Measurements from ENCODE around the gene FBXO38.

FBXO38 gene

GRCh38 chr5:148383564-148384379 is at the start of gene FBXO38:
Gene FBXO38 (plus strand): TSS chr5:148383958. CDS start chr5:148394777, 10,819 bp downstream.
- no peak for TF ChIP-seq EZH2phosphoT487 (IDR thresholded peaks at IDR 0.05; ENCODE audit: borderline replicate concordance)
- TF ChIP-seq, protein P1, sequence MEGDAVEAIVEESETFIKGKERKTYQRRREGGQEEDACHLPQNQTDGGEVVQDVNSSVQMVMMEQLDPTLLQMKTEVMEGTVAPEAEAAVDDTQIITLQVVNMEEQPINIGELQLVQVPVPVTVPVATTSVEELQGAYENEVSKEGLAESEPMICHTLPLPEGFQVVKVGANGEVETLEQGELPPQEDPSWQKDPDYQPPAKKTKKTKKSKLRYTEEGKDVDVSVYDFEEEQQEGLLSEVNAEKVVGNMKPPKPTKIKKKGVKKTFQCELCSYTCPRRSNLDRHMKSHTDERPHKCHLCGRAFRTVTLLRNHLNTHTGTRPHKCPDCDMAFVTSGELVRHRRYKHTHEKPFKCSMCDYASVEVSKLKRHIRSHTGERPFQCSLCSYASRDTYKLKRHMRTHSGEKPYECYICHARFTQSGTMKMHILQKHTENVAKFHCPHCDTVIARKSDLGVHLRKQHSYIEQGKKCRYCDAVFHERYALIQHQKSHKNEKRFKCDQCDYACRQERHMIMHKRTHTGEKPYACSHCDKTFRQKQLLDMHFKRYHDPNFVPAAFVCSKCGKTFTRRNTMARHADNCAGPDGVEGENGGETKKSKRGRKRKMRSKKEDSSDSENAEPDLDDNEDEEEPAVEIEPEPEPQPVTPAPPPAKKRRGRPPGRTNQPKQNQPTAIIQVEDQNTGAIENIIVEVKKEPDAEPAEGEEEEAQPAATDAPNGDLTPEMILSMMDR (conservative IDR thresholded peaks at IDR 0.05; ENCODE audit: low read length) = peak; percentile 16; the same call in 1 of the 2 replicates
- Histone ChIP-seq H3F3A (ENCODE audit: low read depth) (no peaks in the 10 kb centered on the region), H3K9me3 (ENCODE audit: insufficient read depth, low read depth, low read length) (peaks cover 1% of the 10 kb centered on the region; the same call in 1 of the 2 replicates), H2AFZ (ENCODE audit: low read length) (peak within 1 kb of the TSS; percentile 99), H3K4me2 (ENCODE audit: low read depth, low read length, poor library complexity, severe bottlenecking) (peak within 1 kb of the TSS; percentile 99), H4K20me1 (ENCODE audit: insufficient read depth, low read length, poor library complexity, severe bottlenecking) (peaks cover 39% of the 10 kb centered on the region), H3K27me3 (ENCODE audit: insufficient read depth, low read length, poor library complexity, severe bottlenecking) (no peaks in the 10 kb centered on the region), H3K4me3 (ENCODE audit: low read length, poor library complexity, severe bottlenecking) (peak within 1 kb of the TSS; percentile 100), H3K36me3 (ENCODE audit: insufficient read depth, low read length) (no peaks in the 10 kb centered on the region), H3K4me1 (ENCODE audit: insufficient read depth, low read length, poor library complexity, severe bottlenecking) (peaks cover 51% of the 10 kb centered on the region), H3K9ac (ENCODE audit: low read depth, low read length, poor library complexity, severe bottlenecking) (peak within 1 kb of the TSS; percentile 98), H3K79me2 (ENCODE audit: insufficient read depth, low read length) (peaks cover 52% of the 10 kb centered on the region), H3K9me2 (replicated peaks; ENCODE audit: low read depth, low read length) (no peaks in the 10 kb centered on the region)

- Histone ChIP-seq H2AFZ (ENCODE audit: low read length) (no peak within 1 kb of the TSS), H3K79me2 (ENCODE audit: insufficient read depth, low read length) (no peaks in the 10 kb centered on the region), H3K4me2 (ENCODE audit: low read depth, low read length, poor library complexity, severe bottlenecking) (no peak within 1 kb of the TSS), H3K4me1 (ENCODE audit: insufficient read depth, low read length, poor library complexity, severe bottlenecking) (no peaks in the 10 kb centered on the region), H3F3A (ENCODE audit: low read depth) (no peaks in the 10 kb centered on the region), H3K9me3 (ENCODE audit: insufficient read depth, low read depth, low read length) (no peaks in the 10 kb centered on the region), H4K20me1 (ENCODE audit: insufficient read depth, low read length, poor library complexity, severe bottlenecking) (no peaks in the 10 kb centered on the region), H3K9me2 (replicated peaks; ENCODE audit: low read depth, low read length) (no peaks in the 10 kb centered on the region), H3K36me3 (ENCODE audit: insufficient read depth, low read length) (no peaks in the 10 kb centered on the region), H3K27me3 (ENCODE audit: insufficient read depth, low read length, poor library complexity, severe bottlenecking) (no peaks in the 10 kb centered on the region), H3K4me3 (ENCODE audit: low read length, poor library complexity, severe bottlenecking) (no peak within 1 kb of the TSS), H3K9ac (ENCODE audit: low read depth, low read length, poor library complexity, severe bottlenecking) (no peak within 1 kb of the TSS)
- TF ChIP-seq, protein P1 (conservative IDR thresholded peaks at IDR 0.05; ENCODE audit: low read length) = no peak
- no peak for TF ChIP-seq EZH2phosphoT487 (IDR thresholded peaks at IDR 0.05; ENCODE audit: borderline replicate concordance)
Measured at GRCh38 chr5:148335259-148335658, 48.5 kb upstream of the FBXO38 start, which contains the start of gene SPINK9. Gene SPINK9 (plus strand): TSS chr5:148335559. CDS start chr5:148335614, 55 bp downstream.

DNA sequence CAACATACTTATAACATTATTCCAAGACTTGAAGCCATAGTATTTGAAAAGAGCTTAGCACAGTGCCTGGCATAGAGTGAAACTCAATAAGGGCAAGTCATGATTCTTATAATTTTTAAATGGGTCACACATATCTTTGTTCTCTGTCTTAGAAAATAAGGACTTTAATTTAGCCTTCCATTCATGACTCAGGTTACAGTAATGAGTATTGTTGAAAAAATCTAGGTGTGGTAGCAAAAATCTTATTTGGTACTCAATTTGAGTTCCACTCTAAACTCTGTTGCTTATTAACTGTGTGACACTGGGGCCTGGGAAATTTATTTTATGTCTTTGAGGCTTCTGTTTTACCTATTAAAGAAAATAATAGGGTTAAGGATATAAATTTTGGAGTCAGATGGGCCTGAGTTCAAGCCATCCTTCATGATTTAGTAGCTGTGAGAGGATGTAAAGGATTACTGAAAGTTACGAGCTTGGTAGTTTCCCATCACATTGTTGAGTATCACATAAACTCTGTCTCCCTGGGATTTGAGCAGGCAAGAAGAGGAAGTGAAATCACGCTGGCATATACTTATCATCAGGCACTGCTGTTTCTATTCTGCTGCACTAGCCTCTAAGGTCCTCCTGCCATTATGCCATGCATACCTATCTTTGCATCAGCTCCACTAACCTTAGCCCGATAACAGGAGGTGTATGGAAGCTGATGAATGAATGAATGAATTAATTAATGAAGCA is 46.9 kb upstream of the FBXO38 start:
- no peaks in the 10 kb centered on the region for H3K9me2 ChIP-seq (replicated peaks; ENCODE audit: low read depth, low read length)
- no peaks in the 10 kb centered on the region for H3K79me2 ChIP-seq (ENCODE audit: insufficient read depth, low read length)
- TF ChIP-seq, protein P1 (conservative IDR thresholded peaks at IDR 0.05; ENCODE audit: low read length) = no peak
- TF ChIP-seq EZH2phosphoT487 (IDR thresholded peaks at IDR 0.05; ENCODE audit: borderline replicate concordance) = no peak
- no peak overlapping the region for H3K4me3 ChIP-seq (ENCODE audit: low read length, poor library complexity, severe bottlenecking)
- no peak overlapping the region for H2AFZ ChIP-seq (ENCODE audit: low read length)
- no peaks in the 10 kb centered on the region for H3K4me1 ChIP-seq (ENCODE audit: insufficient read depth, low read length, poor library complexity, severe bottlenecking)
- no peak overlapping the region for H3K4me2 ChIP-seq (ENCODE audit: low read depth, low read length, poor library complexity, severe bottlenecking)
- no peaks in the 10 kb centered on the region for H3K9me3 ChIP-seq (ENCODE audit: insufficient read depth, low read depth, low read length)
- no peak overlapping the region for H3K9ac ChIP-seq (ENCODE audit: low read depth, low read length, poor library complexity, severe bottlenecking)
- H3K27me3 ChIP-seq (ENCODE audit: insufficient read depth, low read length, poor library complexity, severe bottlenecking) = no peaks in the 10 kb centered on the region
- H3F3A ChIP-seq (ENCODE audit: low read depth) = no peaks in the 10 kb centered on the region
- no peaks in the 10 kb centered on the region for H3K36me3 ChIP-seq (ENCODE audit: insufficient read depth, low read length)
- no peaks in the 10 kb centered on the region for H4K20me1 ChIP-seq (ENCODE audit: insufficient read depth, low read length, poor library complexity, severe bottlenecking)
